Measurements from ENCODE around the gene PRKAR2B. TPM values are rescaled to one million over a fixed set of nuclear protein-coding genes. Genes with fewer than 3 reads are reported as not detected.
A peak's percentile ranks its signal among the peaks of the same experiment; 100 is the strongest.

The PRKAR2B gene
- total RNA-seq, 4 donors from 2014 or later = 33.1 to 54.6 (median 51.5) TPM

- peaks cover 0 to 11% (median 0%) of the 10 kb centered on the region in 4 donors for H3K4me1 ChIP-seq
These were observed 100.7 kb downstream of the PRKAR2B start for GRCh38 chr7:107145067-107145838.

GRCh38 chr7:107147464-107148393 lies 103.2 kb downstream of the PRKAR2B start:
- H3K36me3 ChIP-seq = no peaks in the 10 kb centered on the region
- peaks cover 0 to 11% (median 0%) of the 10 kb centered on the region in 4 donors for H3K4me1 ChIP-seq
- H3K4me3 ChIP-seq = no peak overlapping the region
- WGBS, 2 donors = 23 to 31% methylated on average over 3 of the region's 3 CpGs
- no peaks in the 10 kb centered on the region for H3K9me3 ChIP-seq
- peak overlapping the region in 2 of 4 donors; percentile 11 to 43 for H3K27ac ChIP-seq
- TF ChIP-seq EP300 (IDR thresholded peaks at IDR 0.05) (no peak), CTCF (IDR thresholded peaks at IDR 0.05) (peak in 4 of 5 experiments; percentile 56 to 62 (median 60))
- H3K27me3 ChIP-seq = no peaks in the 10 kb centered on the region
- peak in 1 of 2 donors; percentile 29 for DNase-seq (ENCODE audit: low spot score in 2 of 2)

More at GRCh38 chr7:107145067-107145838, 100.7 kb downstream of the PRKAR2B start:
- WGBS, 2 donors = 89 to 90% methylated on average over 4 of the region's 4 CpGs
- TF ChIP-seq CTCF (IDR thresholded peaks at IDR 0.05) (no peak), EP300 (IDR thresholded peaks at IDR 0.05) (no peak), POLR2A (IDR thresholded peaks at IDR 0.05) (no peak)
- DNase-seq (ENCODE audit: low spot score in 2 of 2) = no peak
- Histone ChIP-seq H3K4me3 (no peak overlapping the region), H3K27ac (no peak overlapping the region), H3K9me3 (no peaks in the 10 kb centered on the region), H3K27me3 (no peaks in the 10 kb centered on the region), H3K36me3 (no peaks in the 10 kb centered on the region)

- Histone ChIP-seq H3K27ac (no peak overlapping the region), H3K9me3 (no peaks in the 10 kb centered on the region), H3K4me3 (no peak overlapping the region), H3K27me3 (no peaks in the 10 kb centered on the region), H3K36me3 (no peaks in the 10 kb centered on the region), H3K4me1 (peaks cover 0 to 11% (median 0%) of the 10 kb centered on the region in 4 donors)
- TF ChIP-seq CTCF (IDR thresholded peaks at IDR 0.05) (no peak), EP300 (IDR thresholded peaks at IDR 0.05) (no peak), POLR2A (IDR thresholded peaks at IDR 0.05) (no peak)
- DNase-seq (ENCODE audit: low spot score in 2 of 2) = no peak
- WGBS, 2 donors = 95 to 96% methylated on average over 2 of the region's 2 CpGs
These were observed 104.2 kb downstream of the PRKAR2B start for GRCh38 chr7:107148721-107149120.

GRCh38 chr7:107149863-107150262 lies 105.4 kb downstream of the PRKAR2B start:
- no peaks in the 10 kb centered on the region for H3K36me3 ChIP-seq
- no peak overlapping the region for H3K4me3 ChIP-seq
- no peak overlapping the region for H3K27ac ChIP-seq
- H3K4me1 ChIP-seq = peaks cover 0 to 11% (median 0%) of the 10 kb centered on the region in 4 donors
- DNase-seq (ENCODE audit: low spot score in 2 of 2) = no peak
- H3K27me3 ChIP-seq = no peaks in the 10 kb centered on the region
- no peak for TF ChIP-seq POLR2A (IDR thresholded peaks at IDR 0.05)
- no peak for TF ChIP-seq EP300 (IDR thresholded peaks at IDR 0.05)
- TF ChIP-seq CTCF (IDR thresholded peaks at IDR 0.05) = no peak
- H3K9me3 ChIP-seq = no peaks in the 10 kb centered on the region
- WGBS, 2 donors = 98 to 99% methylated on average over 1 of the region's 1 CpG

Data from tibial nerve (tissue), 4 donors.